ENCODE data around the gene TCF4. TPM values are rescaled to one million over a fixed set of nuclear protein-coding genes. Genes with fewer than 3 reads are reported as not detected.

TCF4 gene
- total RNA-seq, 1 donor from 2014 or later = 616 TPM

DNA sequence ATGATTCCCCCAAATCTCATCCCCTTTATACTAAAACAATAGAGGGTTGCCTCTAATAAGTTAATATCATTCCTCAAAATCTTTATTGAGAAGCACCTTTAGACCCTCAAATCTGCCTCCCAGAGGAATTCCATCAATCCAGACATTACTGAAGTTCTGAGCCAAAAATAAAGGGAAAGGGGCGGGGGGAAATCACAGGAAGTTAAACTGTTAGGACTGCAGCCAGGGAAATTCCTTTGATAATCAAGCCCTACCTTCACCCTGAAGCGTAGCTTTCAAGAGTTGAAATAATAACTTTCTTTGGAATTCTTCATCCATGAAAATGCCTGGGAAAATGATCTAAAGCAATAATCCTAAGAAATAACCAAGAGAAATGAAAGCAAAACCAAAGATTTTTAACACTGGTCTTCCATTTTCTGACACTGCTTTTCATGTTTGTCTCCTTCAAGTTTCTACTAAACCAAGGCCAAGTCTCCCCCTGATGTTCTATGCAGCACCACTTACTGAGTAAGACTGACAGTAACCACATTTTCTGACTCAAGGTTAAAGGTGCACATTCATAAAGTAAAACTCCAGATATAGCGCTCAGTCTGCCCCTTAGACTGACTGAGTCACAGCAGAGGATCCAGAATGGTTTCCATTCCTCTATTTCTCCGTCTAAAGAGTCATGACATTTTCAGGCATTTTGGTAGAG, 78.2 kb downstream of the TCF4 start:
- DNase-seq (ENCODE audit: low spot score in 2 of 2) (no peak), FAIRE-seq (no peak)

GRCh38 chr18:55508651-55509050, 79.3 kb downstream of the TCF4 start:
- no peak for FAIRE-seq

GRCh38 chr18:55506074-55506473, 81.9 kb downstream of the TCF4 start:
- DNase-seq (ENCODE audit: low spot score in 2 of 2) (no peak), FAIRE-seq (no peak)

More at GRCh38 chr18:55508651-55509050, 79.3 kb downstream of the TCF4 start:
- no peak for DNase-seq (ENCODE audit: low spot score in 2 of 2)

- FAIRE-seq (no peak), DNase-seq (ENCODE audit: low spot score in 2 of 2) (no peak)
Observed at GRCh38 chr18:55504808-55505207, 83.2 kb downstream of the TCF4 start.

DNA sequence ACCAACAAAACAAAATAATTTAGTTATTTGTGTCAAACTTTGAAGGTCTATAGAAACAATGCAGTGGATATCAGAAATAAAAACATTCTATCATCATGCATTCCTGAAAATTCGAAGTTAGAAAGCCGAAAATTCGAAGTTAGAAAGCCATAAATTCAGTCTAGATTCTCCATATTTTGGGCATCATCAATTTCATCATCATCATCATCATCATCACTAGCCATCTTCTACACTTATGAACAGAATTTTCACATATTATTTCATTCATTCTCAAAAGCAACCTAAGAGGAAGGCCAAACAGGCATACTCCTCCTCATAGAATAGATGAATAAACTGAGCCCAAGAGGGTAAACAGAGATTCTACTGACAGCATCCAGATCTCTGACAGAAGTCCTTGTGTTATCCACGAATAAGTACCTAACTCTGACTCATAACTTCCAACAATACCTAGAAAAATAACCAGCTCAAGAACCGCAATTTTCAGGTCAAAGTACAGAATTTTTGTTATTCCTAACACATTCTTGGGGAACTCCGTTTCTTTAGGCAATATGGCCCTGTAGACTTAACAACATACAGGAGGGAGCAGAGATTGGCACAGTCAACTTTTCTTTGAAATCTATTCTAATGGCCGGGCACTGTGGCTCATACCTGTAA, 84.7 kb downstream of the TCF4 start:
- FAIRE-seq (no peak), DNase-seq (ENCODE audit: low spot score in 2 of 2) (no peak)

GRCh38 chr18:55501982-55502710, 85.8 kb downstream of the TCF4 start:
- DNase-seq (ENCODE audit: low spot score in 2 of 2) (no peak), FAIRE-seq (no peak)

DNA sequence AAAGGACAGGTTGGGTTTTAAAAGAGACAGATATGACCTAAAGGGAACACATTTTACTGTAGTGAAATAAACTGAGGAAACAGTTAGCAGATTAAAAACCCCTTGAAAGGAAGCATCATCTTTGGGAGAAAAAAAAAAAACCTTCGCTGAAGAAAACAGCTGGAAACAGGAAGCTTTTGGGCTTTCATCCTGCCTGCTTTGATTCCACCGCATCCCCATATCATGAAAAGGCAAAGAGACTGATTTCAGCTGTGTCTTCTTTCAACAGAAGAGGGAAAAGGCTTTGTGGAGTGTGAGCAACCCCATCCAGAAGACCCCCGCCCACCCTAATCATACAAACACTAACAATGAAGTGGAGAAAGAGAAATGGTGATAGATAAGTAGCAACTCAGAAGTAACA, 86.4 kb downstream of the TCF4 start:
- DNase-seq (ENCODE audit: low spot score in 2 of 2) (no peak), FAIRE-seq (no peak)

- FAIRE-seq (no peak), DNase-seq (ENCODE audit: low spot score in 2 of 2) (no peak)
Observed at GRCh38 chr18:55500316-55501086, 87.5 kb downstream of the TCF4 start.

DNA sequence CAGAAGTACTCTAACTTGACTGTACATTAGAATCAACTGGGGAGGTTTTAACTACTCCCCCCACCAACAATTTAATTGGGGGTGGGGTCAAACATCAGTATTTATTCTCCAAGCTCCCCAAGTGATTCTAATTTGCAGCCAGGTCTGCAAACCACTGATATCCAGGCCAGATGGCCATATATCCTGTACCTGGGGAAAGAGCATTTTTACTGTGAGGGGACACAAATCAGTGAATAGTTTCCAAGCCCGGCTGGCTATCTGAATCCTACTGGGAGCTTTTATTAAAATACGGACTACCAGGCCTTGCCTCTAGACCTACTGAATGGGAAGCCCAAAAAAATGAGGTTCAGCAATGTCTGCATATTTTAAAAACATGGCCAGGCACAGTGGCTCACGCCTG, 88.5 kb downstream of the TCF4 start:
- DNase-seq (ENCODE audit: low spot score in 2 of 2) (no peak), FAIRE-seq (no peak)

DNA sequence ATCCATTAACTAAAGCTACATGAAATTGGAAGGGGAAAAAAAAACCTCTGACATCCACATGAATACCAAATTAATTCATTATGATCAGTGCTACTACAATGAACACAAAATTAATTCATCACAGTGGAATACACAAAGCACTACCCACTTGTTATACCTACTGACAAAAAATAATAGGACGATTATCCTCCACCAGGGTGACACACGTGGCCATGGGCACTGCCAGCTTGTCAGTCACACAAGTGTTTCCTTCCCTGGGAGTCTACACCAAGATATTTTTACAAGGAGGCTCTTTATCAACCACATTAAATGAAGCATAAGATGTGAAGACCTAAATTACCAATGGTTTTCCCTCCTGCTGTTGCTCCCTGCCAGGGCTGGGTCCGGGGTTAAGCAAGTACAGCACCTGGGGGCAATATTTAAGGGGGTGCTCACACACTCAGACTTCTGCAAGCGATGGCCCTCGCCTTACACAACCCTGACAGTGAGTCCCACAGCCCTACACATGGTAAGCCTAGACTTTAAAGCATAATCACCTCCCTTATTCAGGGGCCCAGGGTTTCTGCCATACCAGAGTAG, 90.1 kb downstream of the TCF4 start:
- no peak for FAIRE-seq

GRCh38 chr18:55494899-55495298, 93.1 kb downstream of the TCF4 start:
- DNase-seq (ENCODE audit: low spot score in 2 of 2) (no peak), FAIRE-seq (no peak)

More for the DNA sequence above, 90.1 kb downstream of the TCF4 start:
- DNase-seq (ENCODE audit: low spot score in 2 of 2) = no peak

DNA sequence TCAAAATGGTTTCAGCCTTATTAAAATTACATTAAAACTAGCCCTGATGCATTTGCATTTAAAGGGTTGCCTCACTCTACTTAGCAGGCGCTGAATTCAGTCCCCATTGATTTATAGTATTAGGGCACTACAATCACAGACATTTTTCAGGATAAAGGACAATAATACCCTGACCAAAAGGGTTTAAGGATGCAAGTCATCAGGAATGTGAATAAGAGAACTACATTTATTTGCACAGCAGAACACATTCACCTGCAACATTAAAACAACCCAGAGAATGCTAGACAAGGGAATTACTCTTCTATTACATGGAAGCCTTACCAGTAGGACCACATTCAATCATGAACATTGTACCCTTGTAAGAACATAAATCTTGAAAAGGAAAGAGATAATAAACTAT, 93.6 kb downstream of the TCF4 start:
- FAIRE-seq = no peak
- DNase-seq (ENCODE audit: low spot score in 2 of 2) = no peak

DNA sequence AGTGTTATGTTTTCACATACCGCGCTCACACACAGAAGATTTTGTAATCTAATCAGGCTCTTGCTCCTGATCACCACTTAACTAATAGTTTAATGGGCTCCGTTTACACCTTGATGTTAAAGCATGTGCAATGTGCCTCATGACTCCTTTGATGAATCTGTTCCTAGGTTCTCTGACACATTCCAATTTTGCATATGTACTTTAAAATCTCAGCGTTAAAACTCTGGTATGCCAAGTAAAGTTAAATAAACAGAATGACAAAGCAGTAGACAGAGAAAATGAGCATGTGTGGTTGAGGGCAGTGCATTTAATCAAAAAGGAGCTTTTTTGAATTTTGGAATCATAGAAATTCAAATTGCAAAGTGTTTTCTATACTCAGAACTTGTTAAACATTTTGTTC, 96.4 kb downstream of the TCF4 start:
- no peak for FAIRE-seq
- DNase-seq (ENCODE audit: low spot score in 2 of 2) = no peak

DNA sequence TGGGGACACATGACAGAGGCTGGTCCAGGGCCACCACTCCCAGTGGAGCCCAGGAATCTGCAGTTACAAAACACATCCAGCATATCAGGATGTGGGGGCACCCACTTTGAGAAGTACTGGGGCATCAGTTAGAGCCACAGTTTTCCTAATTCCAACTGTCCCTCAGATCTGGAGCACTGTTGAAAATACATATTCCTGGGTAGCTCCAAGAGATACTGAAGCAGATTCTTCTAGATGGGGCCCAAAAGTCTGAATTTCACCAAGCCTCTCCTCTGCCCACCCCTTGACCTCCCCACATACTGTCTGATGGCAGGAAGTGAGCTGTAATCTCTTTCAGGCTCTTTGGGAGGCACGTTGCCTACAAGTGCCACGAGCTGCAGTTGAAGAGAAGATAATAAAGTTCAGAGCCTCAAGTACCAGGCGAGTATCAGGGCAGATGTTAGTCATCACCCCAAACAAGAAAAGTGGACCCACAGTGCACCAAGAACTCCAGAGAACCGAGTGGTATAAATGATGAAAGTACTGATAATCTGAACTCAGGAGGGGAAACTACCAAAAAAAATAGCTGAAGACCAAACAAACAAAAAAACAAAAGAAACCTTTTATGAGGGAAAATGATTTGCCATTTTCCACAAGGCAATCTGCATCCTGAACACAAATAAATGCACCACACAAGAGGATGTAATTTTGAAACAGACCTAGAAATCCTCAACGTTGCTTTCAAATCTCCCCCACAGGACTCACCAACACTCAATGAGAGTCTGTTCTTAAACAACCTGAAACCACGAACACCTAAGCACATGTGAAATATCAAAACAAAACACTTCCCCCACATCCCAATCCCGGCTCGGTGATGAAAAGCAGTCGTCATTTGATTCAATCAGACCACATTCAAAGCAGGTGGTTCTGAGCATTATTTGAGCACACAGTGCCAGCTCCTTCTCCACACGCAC, 98.7 kb downstream of the TCF4 start:
- no peak for FAIRE-seq
- DNase-seq (ENCODE audit: low spot score in 2 of 2) = no peak

DNA sequence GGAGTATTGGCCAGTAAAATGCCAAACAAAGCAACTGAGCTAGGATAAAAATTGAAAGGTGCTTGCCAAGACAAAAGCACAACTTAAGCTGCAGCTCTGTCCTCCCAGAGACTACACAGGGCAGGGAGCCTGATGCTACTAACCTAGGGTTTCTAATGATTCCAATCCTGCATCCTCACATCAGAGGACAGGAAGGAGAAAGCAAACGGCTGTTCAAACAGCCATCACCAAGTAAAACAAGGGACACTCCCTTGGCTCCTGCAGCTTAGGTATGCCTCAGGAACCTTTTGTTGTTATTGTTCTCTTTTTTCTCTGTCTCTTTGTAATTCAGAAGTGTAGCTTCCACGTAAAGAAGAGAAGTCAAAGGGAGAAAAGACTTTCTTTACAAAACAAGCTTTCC, 99.5 kb downstream of the TCF4 start:
- no peak for FAIRE-seq

DNA sequence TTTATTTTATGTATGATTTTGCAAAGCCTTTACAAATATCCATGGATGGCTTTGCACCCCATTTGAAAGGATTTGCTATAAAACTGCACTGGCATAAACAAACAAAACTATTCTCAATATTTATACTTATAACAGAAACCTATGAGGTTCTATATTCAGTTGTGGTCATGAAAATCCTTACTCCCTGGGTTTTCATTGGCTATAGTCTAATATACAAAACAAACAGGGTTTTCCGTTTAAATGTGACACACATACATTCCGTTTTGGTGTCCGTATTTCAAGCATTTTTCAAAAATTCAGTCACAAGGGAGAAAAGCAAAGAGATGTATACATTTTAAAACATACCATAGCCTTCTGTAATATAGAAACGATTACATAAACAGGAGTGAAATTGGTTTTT, 100.0 kb downstream of the TCF4 start:
- FAIRE-seq = no peak
- DNase-seq (ENCODE audit: low spot score in 2 of 2) = no peak

More for the DNA sequence above, 99.5 kb downstream of the TCF4 start:
- DNase-seq (ENCODE audit: low spot score in 2 of 2) = no peak

GRCh38 chr18:55486936-55487335, 101.1 kb downstream of the TCF4 start:
- no peak for FAIRE-seq
- DNase-seq (ENCODE audit: low spot score in 2 of 2) = no peak

DNA sequence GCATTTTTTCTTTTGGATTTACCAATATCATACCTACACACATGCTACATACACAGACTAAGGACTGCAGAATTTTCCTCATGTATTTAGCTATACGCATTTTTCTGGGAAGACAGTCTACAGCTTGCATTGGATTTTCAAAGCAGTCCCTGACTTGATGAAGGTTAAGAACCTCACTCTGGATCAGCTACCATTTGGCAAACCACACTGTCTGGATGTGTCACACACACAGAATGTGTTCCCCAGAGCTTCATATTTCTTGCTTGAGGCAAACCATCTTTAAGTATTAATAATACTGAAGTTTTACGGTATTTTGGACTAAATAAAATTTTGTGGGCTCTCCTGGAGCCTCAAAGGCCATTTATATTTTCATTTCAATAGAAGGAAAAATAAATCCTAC, 102.3 kb downstream of the TCF4 start:
- FAIRE-seq (no peak), DNase-seq (ENCODE audit: low spot score in 2 of 2) (no peak)

DNA sequence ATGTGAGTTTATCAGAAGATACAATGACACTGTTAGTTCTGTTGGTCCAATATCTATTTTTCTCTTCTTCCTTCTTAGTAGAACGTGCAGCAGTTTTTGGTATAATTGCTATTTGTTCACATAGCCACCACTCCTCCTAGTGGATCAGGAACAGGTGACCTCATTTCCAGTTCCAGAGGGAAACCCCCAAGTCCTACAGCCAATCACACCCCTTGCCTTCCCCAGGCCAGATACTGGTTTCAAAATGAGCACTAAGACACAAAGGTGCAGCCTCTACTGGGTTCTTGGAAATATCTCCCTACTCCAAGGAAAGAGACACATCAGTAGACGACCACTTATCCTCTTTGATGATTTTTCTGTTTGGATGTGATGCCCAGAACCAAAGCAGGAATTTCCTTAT, 103.2 kb downstream of the TCF4 start:
- FAIRE-seq = no peak

More for the DNA sequence above, 103.2 kb downstream of the TCF4 start:
- DNase-seq (ENCODE audit: low spot score in 2 of 2) = no peak
